ENCODE results near the gene EFEMP1.

GRCh38 chr2:55970500-55970899, 46.9 kb upstream of the EFEMP1 start:
- TF ChIP-seq, protein P1, sequence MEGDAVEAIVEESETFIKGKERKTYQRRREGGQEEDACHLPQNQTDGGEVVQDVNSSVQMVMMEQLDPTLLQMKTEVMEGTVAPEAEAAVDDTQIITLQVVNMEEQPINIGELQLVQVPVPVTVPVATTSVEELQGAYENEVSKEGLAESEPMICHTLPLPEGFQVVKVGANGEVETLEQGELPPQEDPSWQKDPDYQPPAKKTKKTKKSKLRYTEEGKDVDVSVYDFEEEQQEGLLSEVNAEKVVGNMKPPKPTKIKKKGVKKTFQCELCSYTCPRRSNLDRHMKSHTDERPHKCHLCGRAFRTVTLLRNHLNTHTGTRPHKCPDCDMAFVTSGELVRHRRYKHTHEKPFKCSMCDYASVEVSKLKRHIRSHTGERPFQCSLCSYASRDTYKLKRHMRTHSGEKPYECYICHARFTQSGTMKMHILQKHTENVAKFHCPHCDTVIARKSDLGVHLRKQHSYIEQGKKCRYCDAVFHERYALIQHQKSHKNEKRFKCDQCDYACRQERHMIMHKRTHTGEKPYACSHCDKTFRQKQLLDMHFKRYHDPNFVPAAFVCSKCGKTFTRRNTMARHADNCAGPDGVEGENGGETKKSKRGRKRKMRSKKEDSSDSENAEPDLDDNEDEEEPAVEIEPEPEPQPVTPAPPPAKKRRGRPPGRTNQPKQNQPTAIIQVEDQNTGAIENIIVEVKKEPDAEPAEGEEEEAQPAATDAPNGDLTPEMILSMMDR (conservative IDR thresholded peaks at IDR 0.05 in 1 of 2, IDR thresholded peaks at IDR 0.05 in 1 of 2; ENCODE audit: extremely low read depth in 1 of 2, insufficient read depth in 1 of 2, low read depth in 1 of 2, low read length in 2 of 2), result no peak
- no peak for TF ChIP-seq EZH2 (IDR thresholded peaks at IDR 0.05; ENCODE audit: borderline replicate concordance, low read length)
